HUES6 (cell line): ENCODE measurements around the gene WWOX.

Experiments
- H3K27ac ChIP-seq: 2 replicates; pipeline ENCODE4 v1.7.0; 2013; ENCODE audit warnings: low read depth, mild to moderate bottlenecking, low read length, inconsistent platforms
- H3K27me3 ChIP-seq: 2 replicates; pipeline ENCODE4 v1.6.1; 2013; ENCODE audit warnings: low read length; ENCODE audit not compliant: control insufficient read depth, insufficient read depth
- H3K36me3 ChIP-seq: 2 replicates; pipeline ENCODE4 v1.6.1; 2013; ENCODE audit warnings: low read length; ENCODE audit not compliant: control insufficient read depth, insufficient read depth
- H3K4me1 ChIP-seq: 2 replicates; pipeline ENCODE4 v1.6.1; 2013; ENCODE audit warnings: low read length; ENCODE audit not compliant: control insufficient read depth, insufficient read depth
- H3K4me3 ChIP-seq: 2 replicates; pipeline ENCODE4 v1.5.1; 2013; ENCODE audit warnings: low read depth, low read length
- H3K9ac ChIP-seq: one replicate; pipeline ENCODE4 v1.6.1; 2013; ENCODE audit warnings: mild to moderate bottlenecking, low read length
- H3K9me3 ChIP-seq: 2 replicates; pipeline ENCODE4 v1.6.1; 2013; ENCODE audit warnings: low read depth, low read length; ENCODE audit not compliant: control insufficient read depth, insufficient read depth

The WWOX gene

GRCh38 chr16:78298986-78299385, 199.5 kb downstream of the WWOX start:
- peaks cover 2% of the 10 kb centered on the region; the same call in 1 of the 2 replicates for H3K4me1 ChIP-seq
- no peak overlapping the region for H3K4me3 ChIP-seq
- H3K36me3 ChIP-seq: no peaks in the 10 kb centered on the region
- H3K9me3 ChIP-seq: no peaks in the 10 kb centered on the region
- H3K9ac ChIP-seq: no peak overlapping the region
- no peaks in the 10 kb centered on the region for H3K27me3 ChIP-seq
- H3K27ac ChIP-seq: no peak overlapping the region

GRCh38 chr16:78300469-78300868, 201.0 kb downstream of the WWOX start:
- no peak overlapping the region for H3K4me3 ChIP-seq
- H3K27ac ChIP-seq: no peak overlapping the region
- H3K9ac ChIP-seq: no peak overlapping the region
- H3K27me3 ChIP-seq: no peaks in the 10 kb centered on the region
- H3K36me3 ChIP-seq: no peaks in the 10 kb centered on the region
- peaks cover 3% of the 10 kb centered on the region; the same call in 1 of the 2 replicates for H3K4me1 ChIP-seq
- H3K9me3 ChIP-seq: no peaks in the 10 kb centered on the region

GRCh38 chr16:78303946-78304345, 204.5 kb downstream of the WWOX start:
- Histone ChIP-seq H3K36me3 (no peaks in the 10 kb centered on the region), H3K4me3 (no peak overlapping the region), H3K9ac (no peak overlapping the region), H3K27me3 (no peaks in the 10 kb centered on the region), H3K4me1 (peaks cover 20% of the 10 kb centered on the region), H3K9me3 (no peaks in the 10 kb centered on the region), H3K27ac (no peak overlapping the region)

GRCh38 chr16:78306361-78306760, 206.9 kb downstream of the WWOX start:
- Histone ChIP-seq H3K9me3 (no peaks in the 10 kb centered on the region), H3K4me3 (no peak overlapping the region), H3K4me1 (peaks cover 36% of the 10 kb centered on the region), H3K27ac (no peak overlapping the region), H3K27me3 (no peaks in the 10 kb centered on the region), H3K36me3 (no peaks in the 10 kb centered on the region), H3K9ac (no peak overlapping the region)

GRCh38 chr16:78307824-78308528, 208.5 kb downstream of the WWOX start:
- no peak overlapping the region for H3K27ac ChIP-seq

GRCh38 chr16:78309763-78310162, 210.3 kb downstream of the WWOX start:
- no peaks in the 10 kb centered on the region for H3K9me3 ChIP-seq

More at GRCh38 chr16:78307824-78308528, 208.5 kb downstream of the WWOX start:
- Histone ChIP-seq H3K36me3 (no peaks in the 10 kb centered on the region), H3K9me3 (no peaks in the 10 kb centered on the region), H3K27me3 (no peaks in the 10 kb centered on the region), H3K4me1 (peaks cover 45% of the 10 kb centered on the region), H3K4me3 (no peak overlapping the region), H3K9ac (no peak overlapping the region)

GRCh38 chr16:78310196-78310595, 210.7 kb downstream of the WWOX start:
- Histone ChIP-seq H3K27me3 (no peaks in the 10 kb centered on the region), H3K4me1 (peaks cover 42% of the 10 kb centered on the region), H3K4me3 (no peak overlapping the region), H3K9ac (no peak overlapping the region), H3K9me3 (no peaks in the 10 kb centered on the region), H3K36me3 (no peaks in the 10 kb centered on the region), H3K27ac (no peak overlapping the region)

More at GRCh38 chr16:78309763-78310162, 210.3 kb downstream of the WWOX start:
- H3K4me1 ChIP-seq: peaks cover 42% of the 10 kb centered on the region
- H3K27me3 ChIP-seq: no peaks in the 10 kb centered on the region
- H3K27ac ChIP-seq: no peak overlapping the region
- no peak overlapping the region for H3K4me3 ChIP-seq
- H3K36me3 ChIP-seq: no peaks in the 10 kb centered on the region
- no peak overlapping the region for H3K9ac ChIP-seq

- H3K9ac ChIP-seq: no peak overlapping the region
These were observed 211.6 kb downstream of the WWOX start for GRCh38 chr16:78310990-78311561.

GRCh38 chr16:78311831-78312230, 212.4 kb downstream of the WWOX start:
- H3K9ac ChIP-seq: no peak overlapping the region
- H3K4me3 ChIP-seq: no peak overlapping the region
- H3K27ac ChIP-seq: no peak overlapping the region
- no peaks in the 10 kb centered on the region for H3K9me3 ChIP-seq
- H3K27me3 ChIP-seq: no peaks in the 10 kb centered on the region
- no peaks in the 10 kb centered on the region for H3K36me3 ChIP-seq
- H3K4me1 ChIP-seq: peaks cover 42% of the 10 kb centered on the region

More at GRCh38 chr16:78310990-78311561, 211.6 kb downstream of the WWOX start:
- Histone ChIP-seq H3K36me3 (no peaks in the 10 kb centered on the region), H3K9me3 (no peaks in the 10 kb centered on the region), H3K4me3 (no peak overlapping the region), H3K27me3 (no peaks in the 10 kb centered on the region), H3K27ac (no peak overlapping the region), H3K4me1 (peaks cover 42% of the 10 kb centered on the region)

- Histone ChIP-seq H3K9me3 (no peaks in the 10 kb centered on the region), H3K4me3 (no peak overlapping the region), H3K36me3 (no peaks in the 10 kb centered on the region), H3K27me3 (no peaks in the 10 kb centered on the region), H3K27ac (no peak overlapping the region), H3K4me1 (peaks cover 24% of the 10 kb centered on the region), H3K9ac (no peak overlapping the region)
These were observed 218.2 kb downstream of the WWOX start for GRCh38 chr16:78317564-78318240.
